Ectodermal cell (in vitro differentiated cells): ENCODE results near the gene DGKI.
A peak's percentile ranks its signal among the peaks of the same experiment; 100 is the strongest.
"Not testable (repeated sequence)": the region's sequence is repeated elsewhere in the genome, so short reads cannot be mapped to it uniquely, and the experiment has no call there.

Source experiments
- H3K27ac ChIP-seq: 2 replicates; pipeline ENCODE4 v1.7.0; 2013; ENCODE audit warnings: mild to moderate bottlenecking, low read depth, low read length; ENCODE audit not compliant: insufficient read depth, poor library complexity, severe bottlenecking
- H3K27me3 ChIP-seq: 2 replicates; pipeline ENCODE4 v1.7.0; 2013; ENCODE audit warnings: mild to moderate bottlenecking, low read length; ENCODE audit not compliant: insufficient read depth, control insufficient read depth, poor library complexity, severe bottlenecking
- H3K36me3 ChIP-seq: one replicate; pipeline ENCODE4 v1.7.0; 2013; ENCODE audit warnings: low read length; ENCODE audit not compliant: control insufficient read depth, insufficient read depth
- H3K4me1 ChIP-seq: one replicate; pipeline ENCODE4 v1.7.0; 2013; ENCODE audit warnings: low read length; ENCODE audit not compliant: control insufficient read depth, insufficient read depth
- H3K4me3 ChIP-seq: 2 replicates; pipeline ENCODE4 v1.7.0; 2013; ENCODE audit warnings: low read depth, low read length, control low read depth; ENCODE audit not compliant: insufficient read depth
- H3K9me3 ChIP-seq: 2 replicates; pipeline ENCODE4 v1.7.0; 2013; ENCODE audit warnings: mild to moderate bottlenecking, low read length, moderate library complexity; ENCODE audit not compliant: control insufficient read depth
- WGBS, 2 experiments: methylation state at CpG; one replicate each; pipeline ENCODE4 v1.1.7; 2013; ENCODE audit warnings: missing lambda C conversion rate in 2 of 2; 5-methylcytosine and 5-hydroxymethylcytosine counted together

The DGKI gene

DNA sequence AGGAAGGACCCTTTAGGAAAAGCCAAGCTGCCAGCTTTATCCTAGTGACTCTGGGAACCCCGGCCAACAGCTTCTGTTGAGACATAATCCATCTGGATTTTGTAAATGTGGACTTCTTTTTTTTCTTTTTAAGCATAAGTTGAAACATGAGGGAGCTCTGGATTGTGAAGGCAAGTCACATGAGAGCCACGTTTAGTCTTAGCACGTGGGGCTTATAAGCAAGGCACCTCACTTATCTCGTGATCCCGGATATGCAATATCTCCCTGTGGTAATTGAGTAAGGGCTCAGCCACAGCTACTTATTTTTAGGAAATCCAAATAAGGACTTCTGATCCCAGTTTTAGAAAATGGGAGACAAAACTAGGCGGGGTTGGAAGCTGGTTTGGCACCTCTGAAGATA, 392.0 kb downstream of the DGKI start:
- H3K36me3 ChIP-seq = no peaks in the 10 kb centered on the region
- no peak overlapping the region for H3K4me3 ChIP-seq

DNA sequence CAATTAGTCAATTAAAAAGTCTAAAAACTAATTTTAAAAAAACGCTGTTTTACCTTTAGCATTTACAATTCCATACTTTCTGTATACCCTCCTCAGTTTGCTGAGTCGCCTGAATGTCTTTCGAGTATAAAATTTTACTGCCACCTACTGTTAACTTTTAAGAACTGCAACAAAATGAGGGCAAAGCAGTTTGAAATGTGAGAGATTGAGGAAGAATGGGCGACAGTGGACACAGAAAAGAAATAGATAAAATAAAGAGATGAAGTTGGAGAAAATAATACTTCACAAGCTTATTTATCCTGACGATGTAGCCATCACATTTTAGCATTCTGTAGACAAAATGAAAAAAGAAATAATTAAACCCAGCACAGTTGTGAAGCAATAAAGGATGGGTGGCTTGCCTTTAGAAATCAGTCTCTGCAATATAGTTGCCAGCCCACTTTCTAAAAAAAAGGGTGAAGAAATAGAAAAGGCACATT, 392.5 kb downstream of the DGKI start:
- no peaks in the 10 kb centered on the region for H3K36me3 ChIP-seq
- no peaks in the 10 kb centered on the region for H3K9me3 ChIP-seq
- H3K4me1 ChIP-seq = no peaks in the 10 kb centered on the region
- H3K27me3 ChIP-seq = no peaks in the 10 kb centered on the region
- H3K27ac ChIP-seq = no peak overlapping the region
- no peak overlapping the region for H3K4me3 ChIP-seq
- WGBS, 2 experiments = 5 to 6% methylated on average over 4 of the region's 5 CpGs

More for the DNA sequence above, 392.0 kb downstream of the DGKI start:
- H3K9me3 ChIP-seq = no peaks in the 10 kb centered on the region
- H3K27me3 ChIP-seq = no peaks in the 10 kb centered on the region
- 90 to 92% methylated on average over 6 of the region's 6 CpGs for WGBS, 2 experiments
- H3K27ac ChIP-seq = no peak overlapping the region
- no peaks in the 10 kb centered on the region for H3K4me1 ChIP-seq

GRCh38 chr7:137453356-137453755, 393.4 kb downstream of the DGKI start:
- Histone ChIP-seq H3K27me3 (no peaks in the 10 kb centered on the region), H3K27ac (no peak overlapping the region), H3K4me3 (no peak overlapping the region), H3K36me3 (no peaks in the 10 kb centered on the region), H3K9me3 (no peaks in the 10 kb centered on the region), H3K4me1 (no peaks in the 10 kb centered on the region)
- 72 to 75% methylated on average over 1 to 2 of the region's 2 CpGs for WGBS, 2 experiments

DNA sequence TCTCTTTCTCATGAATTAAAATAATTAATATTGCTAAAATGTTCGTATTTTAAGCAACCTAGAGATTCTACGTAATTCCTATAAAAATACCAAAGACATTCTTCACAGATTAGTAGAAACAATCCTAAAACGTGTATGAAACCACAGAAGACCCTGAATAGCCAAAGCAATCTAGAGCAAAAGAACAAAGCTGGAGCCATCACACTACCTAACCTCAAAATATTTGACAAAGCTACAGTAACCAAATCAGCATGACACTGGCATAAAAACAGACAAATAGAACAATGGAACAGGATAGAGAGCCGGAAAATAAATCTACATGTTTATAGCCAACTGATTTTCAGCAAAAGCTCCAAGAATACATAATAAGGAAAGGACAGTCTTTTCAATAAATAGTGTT, 397.8 kb downstream of the DGKI start:
- Histone ChIP-seq H3K4me3 (no peak overlapping the region), H3K4me1 (no peaks in the 10 kb centered on the region), H3K9me3 (no peaks in the 10 kb centered on the region), H3K27ac (no peak overlapping the region), H3K36me3 (no peaks in the 10 kb centered on the region), H3K27me3 (no peaks in the 10 kb centered on the region)
- 86 to 98% methylated on average over 3 to 4 of the region's 4 CpGs for WGBS, 2 experiments

DNA sequence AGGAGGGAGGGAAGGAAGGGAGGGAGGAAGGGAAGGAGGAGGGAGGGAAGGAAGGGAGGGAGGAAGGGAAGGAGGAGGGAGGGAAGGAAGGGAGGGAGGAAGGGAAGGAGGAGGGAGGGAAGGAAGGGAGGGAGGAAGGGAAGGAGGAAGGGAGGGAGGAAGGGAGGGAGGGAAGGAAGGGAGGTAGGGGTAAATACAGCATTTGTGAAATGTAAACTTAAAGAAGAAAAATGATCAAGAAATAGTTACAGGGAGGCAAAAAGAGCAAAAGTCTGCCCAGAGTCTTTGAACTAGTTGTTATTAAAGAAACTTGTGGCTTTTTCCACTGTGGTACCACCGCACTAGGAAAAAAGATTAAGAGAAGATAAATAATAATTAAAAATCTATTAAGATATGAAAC, 398.2 kb downstream of the DGKI start:
- not testable (repeated sequence) for H3K4me1 ChIP-seq, H3K36me3 ChIP-seq, H3K27me3 ChIP-seq, H3K9me3 ChIP-seq, H3K27ac ChIP-seq, H3K4me3 ChIP-seq
- 83% methylated on average over 1 of the region's 1 CpG; no CpG with 5 or more reads in 1 of the 2 experiments for WGBS, 2 experiments

DNA sequence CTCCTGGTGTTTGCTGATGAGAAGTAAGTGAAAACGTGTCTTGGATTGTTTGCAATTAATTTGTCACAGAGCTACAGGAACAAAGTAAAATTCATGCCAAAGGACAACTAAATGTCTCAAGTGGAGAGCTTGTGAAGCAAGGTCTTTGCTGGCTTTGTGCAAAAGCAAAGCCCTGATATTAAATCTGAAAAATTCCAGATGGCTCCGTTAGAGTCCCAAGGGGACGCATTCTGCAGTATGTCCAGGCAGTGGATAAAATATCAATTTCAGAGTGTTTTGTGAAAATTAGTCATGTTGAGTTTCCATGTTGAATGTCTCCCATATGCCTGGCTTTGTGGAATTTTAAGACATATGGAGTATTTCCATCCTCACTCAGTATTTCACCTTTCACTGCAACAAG, 400.7 kb downstream of the DGKI start:
- Histone ChIP-seq H3K36me3 (no peaks in the 10 kb centered on the region), H3K4me1 (no peaks in the 10 kb centered on the region), H3K27ac (no peak overlapping the region), H3K9me3 (no peaks in the 10 kb centered on the region), H3K27me3 (no peaks in the 10 kb centered on the region), H3K4me3 (no peak overlapping the region)
- WGBS, 2 experiments = 95 to 96% methylated on average over 3 of the region's 3 CpGs

GRCh38 chr7:137445268-137445667, 401.5 kb downstream of the DGKI start:
- Histone ChIP-seq H3K36me3 (no peaks in the 10 kb centered on the region), H3K4me1 (no peaks in the 10 kb centered on the region), H3K27me3 (no peaks in the 10 kb centered on the region), H3K4me3 (no peak overlapping the region), H3K27ac (no peak overlapping the region), H3K9me3 (no peaks in the 10 kb centered on the region)
- 72 to 100% methylated on average over 1 of the region's 1 CpG for WGBS, 2 experiments

- Histone ChIP-seq H3K9me3 (no peaks in the 10 kb centered on the region), H3K27me3 (no peaks in the 10 kb centered on the region), H3K4me3 (no peak overlapping the region), H3K36me3 (no peaks in the 10 kb centered on the region), H3K4me1 (no peaks in the 10 kb centered on the region), H3K27ac (no peak overlapping the region)
- WGBS, 2 experiments = 90 to 94% methylated on average over 2 of the region's 2 CpGs
These were observed 403.2 kb downstream of the DGKI start for GRCh38 chr7:137443616-137444015.

DNA sequence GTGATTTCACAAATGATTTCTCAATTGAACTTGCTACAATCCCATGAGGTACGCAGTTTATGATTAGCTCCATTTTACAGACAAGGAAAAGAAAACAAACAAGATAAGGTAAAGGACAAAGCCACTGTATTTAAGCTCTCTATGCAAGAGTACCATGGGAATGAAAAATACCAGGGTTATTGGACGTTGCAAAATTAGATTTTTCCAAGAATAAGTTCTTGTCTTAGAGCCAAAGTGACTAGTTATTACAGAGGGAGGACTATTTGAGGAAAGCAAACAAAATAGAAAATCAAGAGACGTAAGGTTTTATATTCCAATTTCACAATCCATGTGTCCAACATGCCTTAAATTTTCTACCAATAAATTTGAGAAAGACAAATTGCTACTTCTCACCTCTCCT, 405.3 kb downstream of the DGKI start:
- no peak overlapping the region for H3K4me3 ChIP-seq

GRCh38 chr7:137439829-137440825, 406.6 kb downstream of the DGKI start:
- Histone ChIP-seq H3K36me3 (no peaks in the 10 kb centered on the region), H3K9me3 (no peaks in the 10 kb centered on the region), H3K27me3 (no peaks in the 10 kb centered on the region), H3K27ac (peak overlapping the region; percentile 8), H3K4me1 (peaks cover 2% of the 10 kb centered on the region), H3K4me3 (no peak overlapping the region)
- WGBS, 2 experiments = 72 to 81% methylated on average over 3 to 5 of the region's 6 CpGs

More for the DNA sequence above, 405.3 kb downstream of the DGKI start:
- Histone ChIP-seq H3K27ac (no peak overlapping the region), H3K9me3 (no peaks in the 10 kb centered on the region), H3K27me3 (no peaks in the 10 kb centered on the region), H3K36me3 (no peaks in the 10 kb centered on the region), H3K4me1 (no peaks in the 10 kb centered on the region)
- 96 to 98% methylated on average over 3 of the region's 3 CpGs for WGBS, 2 experiments
